SK-N-MC (cell line): ENCODE measurements around the gene SMIM12.

Source experiments
- DNase-seq: peaks from one replicate; pipeline ENCODE4 v3.0.0-alpha.2; 2011; ENCODE audit warnings: low read depth, low spot score
- H3K27ac ChIP-seq: fragments of 200-600 bp; sonication (generic); 2 replicates; pipeline ENCODE4 v1.5.1; 2016; ENCODE audit warnings: mixed run types
- H3K36me3 ChIP-seq: fragments of 200-600 bp; sonication (generic); 2 replicates; pipeline ENCODE4 v1.6.1; 2017; ENCODE audit warnings: antibody characterized with exemption, low read length, mixed read lengths; ENCODE audit not compliant: insufficient read depth
- H3K4me3 ChIP-seq: fragments of 200-600 bp; sonication (generic); 2 replicates; pipeline ENCODE4 v1.5.1; 2016
- H3K9ac ChIP-seq: fragments of 200-600 bp; sonication (generic); 2 replicates; pipeline ENCODE4 v1.8.0; 2017; ENCODE audit warnings: mixed run types, mixed read lengths; ENCODE audit not compliant: insufficient read length
- H3K9me3 ChIP-seq: fragments of 200-600 bp; sonication (generic); 2 replicates; pipeline ENCODE4 v1.6.1; 2017; ENCODE audit warnings: low read depth, mild to moderate bottlenecking, antibody characterized with exemption, low read length, moderate library complexity, mixed read lengths
- EZH2 ChIP-seq: fragments of 200-600 bp; sonication (generic); IDR thresholded peaks from one replicate; pipeline ENCODE4 v1.6.1; 2017; ENCODE audit warnings: antibody characterized with exemption
- FOXP2 ChIP-seq: optimal IDR thresholded peaks from 2 replicates; pipeline ENCODE3; 2011; ENCODE audit warnings: mild to moderate bottlenecking, moderate library complexity; ENCODE audit not compliant: insufficient read depth; ENCODE audit errors: extremely low read length, control extremely low read depth
- POLR2AphosphoS5 ChIP-seq: IDR thresholded peaks from 2 replicates; pipeline ENCODE4 v1.6.1; 2012; ENCODE audit warnings: mild to moderate bottlenecking, low read depth, low read length, borderline replicate concordance

SMIM12 gene

DNA sequence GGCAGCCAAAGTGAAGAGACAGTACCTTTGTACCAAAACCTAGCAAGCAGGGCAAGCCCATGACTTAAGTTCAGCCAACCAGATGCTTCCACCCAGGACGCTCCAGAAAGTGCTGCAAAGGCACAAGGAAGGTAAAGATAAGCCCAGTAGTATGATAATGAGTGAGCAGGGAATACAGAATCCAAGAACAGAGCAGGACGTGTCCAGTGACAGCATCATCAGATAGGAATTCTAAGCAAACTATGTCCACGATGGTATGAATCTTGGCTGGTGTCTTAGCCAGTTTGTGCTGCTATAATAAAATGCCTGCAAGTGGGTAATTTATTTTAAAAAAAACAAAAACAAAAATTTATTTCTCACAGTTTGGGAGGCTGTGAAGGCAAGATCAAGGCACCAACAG is 53.2 kb downstream of the SMIM12 start:
- TF ChIP-seq EZH2 (no peak), FOXP2 (no peak), POLR2AphosphoS5 (no peak)
- no peaks in the 10 kb centered on the region for H3K36me3 ChIP-seq
- DNase-seq = no peak

GRCh38 chr1:34803770-34804169 is 55.8 kb downstream of the SMIM12 start:
- no peak for DNase-seq
- no peak overlapping the region for H3K27ac ChIP-seq

More for the DNA sequence above, 53.2 kb downstream of the SMIM12 start:
- no peak overlapping the region for H3K4me3 ChIP-seq
- no peak overlapping the region for H3K27ac ChIP-seq
- H3K9ac ChIP-seq = no peak overlapping the region
- H3K9me3 ChIP-seq = no peaks in the 10 kb centered on the region

More at GRCh38 chr1:34803770-34804169, 55.8 kb downstream of the SMIM12 start:
- H3K36me3 ChIP-seq = no peaks in the 10 kb centered on the region
- H3K4me3 ChIP-seq = no peak overlapping the region
- no peak overlapping the region for H3K9ac ChIP-seq
- H3K9me3 ChIP-seq = no peaks in the 10 kb centered on the region
- TF ChIP-seq EZH2 = no peak
- TF ChIP-seq FOXP2 = no peak
- no peak for TF ChIP-seq POLR2AphosphoS5
